T-helper 1 cell (primary cell): ENCODE data around the gene GNG4.
"Not testable (repeated sequence)": the region's sequence is repeated elsewhere in the genome, so short reads cannot be mapped to it uniquely, and the experiment has no call there.

ENCODE experiments used
- DNase-seq, 5 donors: peaks; one replicate each; pipeline ENCODE4 v3.0.0-alpha.2; 2012 to 2020

GNG4 gene

DNA sequence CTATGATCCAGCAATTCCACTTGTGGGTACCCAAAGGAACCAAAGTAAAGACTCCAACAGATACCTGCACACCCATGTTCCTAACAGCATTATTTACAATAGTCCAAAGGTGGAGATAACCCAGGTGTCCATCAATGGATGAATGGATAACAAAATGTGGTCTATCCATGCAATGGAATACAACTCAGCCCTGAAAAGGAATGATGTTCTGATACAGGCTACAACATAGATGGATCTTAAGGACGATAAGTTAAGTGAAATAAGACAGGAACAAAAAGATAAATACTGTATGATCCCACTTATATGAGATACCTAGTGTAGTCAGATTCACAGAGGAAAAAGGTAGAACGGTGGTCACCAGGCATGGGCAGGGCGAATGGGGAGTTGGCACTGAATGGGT, 69.7 kb downstream of the GNG4 start:
- no peak for DNase-seq

GRCh38 chr1:235575597-235575996, 74.0 kb downstream of the GNG4 start:
- no peak for DNase-seq

DNA sequence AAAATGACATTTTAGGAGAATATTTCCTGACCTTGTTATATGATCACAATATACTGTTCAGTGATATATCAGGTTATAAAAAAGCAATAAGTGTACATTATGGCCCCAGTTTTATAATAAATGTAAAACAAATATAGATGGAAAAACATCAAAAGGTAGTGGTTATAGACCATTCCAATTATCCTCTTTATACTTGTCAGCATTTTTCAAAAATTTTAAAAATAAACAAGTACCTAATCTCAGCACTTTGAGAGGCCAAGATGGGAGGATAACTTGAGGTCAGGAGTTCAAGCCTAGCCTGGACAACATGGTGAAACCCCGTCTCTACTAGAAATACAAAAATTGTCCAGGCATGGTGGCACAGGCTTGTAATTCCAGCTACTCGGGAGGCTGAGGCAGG, 75.7 kb downstream of the GNG4 start:
- no peak for DNase-seq

DNA sequence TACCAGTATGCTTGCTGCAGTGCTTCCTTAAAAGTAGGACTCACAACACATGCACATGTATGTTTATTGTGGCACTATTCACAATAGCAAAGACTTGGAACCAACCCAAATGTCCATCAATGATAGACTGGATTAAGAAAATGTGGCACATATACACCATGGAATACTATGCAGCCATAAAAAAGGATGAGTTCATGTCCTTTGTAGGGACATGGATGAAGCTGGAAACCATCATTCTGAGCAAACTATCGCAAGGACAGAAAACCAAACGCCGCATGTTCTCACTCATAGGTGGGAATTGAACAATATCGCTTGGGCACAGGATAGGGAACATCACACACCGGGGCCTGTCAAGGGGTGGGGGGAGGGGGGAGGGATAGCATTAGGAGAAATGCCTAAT, 76.6 kb downstream of the GNG4 start:
- not testable (repeated sequence) for DNase-seq

DNA sequence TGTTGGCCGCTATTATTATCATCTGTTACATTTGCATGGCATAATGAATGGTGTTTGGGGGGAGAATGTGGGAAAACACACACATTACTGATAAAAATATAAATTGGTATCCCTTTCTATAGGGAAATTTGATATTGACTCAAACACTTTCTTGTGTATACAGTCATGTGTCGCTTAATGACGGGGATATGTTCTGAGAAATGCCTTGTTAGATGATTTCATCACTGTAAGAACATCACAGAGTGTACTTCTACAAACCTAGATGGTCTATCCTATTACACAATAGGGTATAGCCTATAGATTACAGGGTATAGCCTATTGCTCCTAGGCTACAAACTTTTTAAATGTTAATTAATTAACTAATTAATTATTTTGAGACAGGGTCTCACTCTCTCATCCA, 78.1 kb downstream of the GNG4 start:
- DNase-seq: no peak

GRCh38 chr1:235567812-235568503, 81.6 kb downstream of the GNG4 start:
- peak in 1 of 5 donors; percentile 47 for DNase-seq

DNA sequence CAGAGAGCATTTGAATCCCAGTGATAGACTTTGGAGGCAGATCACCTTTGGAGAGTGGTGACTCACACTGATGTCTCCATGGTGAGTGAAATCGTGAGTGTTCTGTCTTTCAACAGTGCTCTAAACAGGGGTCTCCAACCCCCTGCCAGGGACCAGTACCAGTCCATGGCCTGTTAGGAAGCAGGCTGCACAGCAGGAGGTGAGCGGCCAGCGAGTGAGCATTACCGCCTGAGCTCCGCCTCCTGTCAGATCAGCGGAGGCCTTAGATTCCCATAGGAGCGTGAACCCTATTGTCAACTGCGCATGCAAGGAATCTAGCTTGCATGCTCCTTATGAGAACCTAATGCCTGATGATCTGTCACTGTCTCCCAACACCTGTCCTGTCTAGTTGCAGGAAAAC, 83.5 kb downstream of the GNG4 start:
- no peak for DNase-seq

DNA sequence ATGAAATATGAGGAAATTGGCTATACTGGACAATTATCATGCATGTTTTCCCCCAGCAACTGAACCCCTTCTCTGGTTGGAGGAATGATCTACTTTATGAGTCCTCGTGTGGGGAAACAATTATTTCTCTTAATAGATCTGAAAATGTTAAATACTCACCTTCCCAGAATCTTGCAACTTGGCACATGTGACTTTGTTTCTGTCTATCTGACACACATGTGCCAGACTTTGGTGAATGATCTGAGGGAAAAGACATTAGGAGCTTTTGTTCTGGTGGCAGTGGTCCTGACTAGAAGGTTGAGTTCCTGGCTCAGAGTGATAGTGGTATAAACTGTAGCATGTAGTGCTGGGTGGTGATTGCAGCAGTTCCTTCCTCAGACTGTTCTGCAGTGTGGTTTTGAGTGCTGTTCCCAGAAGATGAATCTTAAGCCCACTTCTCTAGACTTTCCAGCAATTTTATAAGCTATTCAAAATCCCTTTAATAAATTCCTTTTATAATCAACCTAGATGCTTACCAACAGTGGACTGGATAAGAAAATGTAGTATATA, 86.0 kb downstream of the GNG4 start:
- DNase-seq: no peak

DNA sequence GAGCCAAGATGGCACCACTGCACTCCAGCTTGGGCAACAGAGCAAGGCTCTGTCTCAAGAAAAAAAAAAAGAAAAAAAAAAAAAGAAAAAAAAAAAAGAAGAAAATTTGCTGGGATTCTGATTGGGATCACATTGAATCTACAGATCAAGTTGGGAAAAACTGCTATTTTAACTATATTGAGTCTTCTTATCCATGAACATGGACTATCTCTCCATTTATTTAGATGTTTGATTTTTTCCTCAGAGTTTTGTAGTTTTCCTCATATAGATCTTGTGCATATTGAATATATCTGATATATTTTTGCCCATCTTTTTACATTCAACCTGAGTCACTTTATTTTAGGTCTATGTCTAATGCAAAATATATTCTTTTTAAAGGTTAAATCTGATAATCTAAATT, 87.0 kb downstream of the GNG4 start:
- no peak for DNase-seq

DNA sequence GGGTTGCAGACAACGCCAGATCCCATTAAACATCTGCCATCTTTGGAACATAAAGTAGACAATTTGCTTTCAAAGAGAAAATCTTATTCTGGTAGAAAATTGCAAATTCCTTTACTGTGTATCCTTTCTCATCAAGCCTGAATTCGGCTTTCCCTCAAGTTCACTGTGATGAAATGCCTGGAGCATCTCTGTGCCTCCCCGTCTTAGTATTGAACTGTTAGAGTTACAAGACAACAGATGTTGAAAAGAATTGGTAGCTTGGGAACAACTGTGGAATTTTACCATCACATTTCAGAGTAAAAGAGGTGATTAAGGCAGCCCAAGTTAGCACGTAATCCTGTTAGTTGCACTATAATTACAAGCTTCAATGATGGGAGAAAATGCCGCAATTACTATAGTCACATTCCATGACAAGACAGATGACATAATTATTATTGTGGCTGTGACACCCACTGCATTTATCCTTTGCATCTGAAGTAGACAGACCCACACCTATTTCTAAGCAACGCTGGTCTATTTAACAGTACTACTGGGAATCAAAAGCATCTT, 90.9 kb downstream of the GNG4 start:
- DNase-seq: no peak

- DNase-seq: peak in 1 of 5 donors; percentile 23
Observed at GRCh38 chr1:235557495-235557894, 92.1 kb downstream of the GNG4 start.

- no peak for DNase-seq
Observed at GRCh38 chr1:235556807-235557206, 92.8 kb downstream of the GNG4 start.

GRCh38 chr1:235553112-235553551, 96.5 kb downstream of the GNG4 start:
- DNase-seq: no peak

DNA sequence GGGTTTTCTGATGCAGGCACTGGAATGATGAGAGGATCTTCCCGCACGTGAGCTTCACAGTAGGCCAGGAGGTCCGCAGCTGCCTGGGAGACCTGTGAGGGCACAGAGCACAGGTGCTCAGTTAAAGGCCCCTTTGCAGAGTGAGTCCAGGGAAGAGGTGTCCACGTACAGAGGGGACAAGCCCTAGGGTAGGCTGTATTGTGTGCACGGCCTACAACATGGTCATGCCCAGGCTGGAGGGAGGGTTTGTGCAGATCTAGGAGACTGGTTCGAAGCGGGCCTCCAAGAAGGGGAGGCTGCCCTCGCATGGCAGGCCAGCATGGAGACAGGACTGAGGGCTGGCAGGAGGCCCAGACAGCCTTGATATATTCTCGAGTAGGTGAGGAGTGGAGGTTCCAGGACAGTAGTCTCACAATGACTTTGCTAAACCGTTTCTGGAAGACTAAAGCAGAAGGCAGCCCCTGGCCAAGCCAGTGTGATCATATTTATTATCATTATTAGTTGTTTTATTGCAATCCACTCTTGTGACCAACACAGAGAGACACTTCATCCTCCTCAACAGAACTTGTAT, 97.4 kb downstream of the GNG4 start:
- DNase-seq: no peak

DNA sequence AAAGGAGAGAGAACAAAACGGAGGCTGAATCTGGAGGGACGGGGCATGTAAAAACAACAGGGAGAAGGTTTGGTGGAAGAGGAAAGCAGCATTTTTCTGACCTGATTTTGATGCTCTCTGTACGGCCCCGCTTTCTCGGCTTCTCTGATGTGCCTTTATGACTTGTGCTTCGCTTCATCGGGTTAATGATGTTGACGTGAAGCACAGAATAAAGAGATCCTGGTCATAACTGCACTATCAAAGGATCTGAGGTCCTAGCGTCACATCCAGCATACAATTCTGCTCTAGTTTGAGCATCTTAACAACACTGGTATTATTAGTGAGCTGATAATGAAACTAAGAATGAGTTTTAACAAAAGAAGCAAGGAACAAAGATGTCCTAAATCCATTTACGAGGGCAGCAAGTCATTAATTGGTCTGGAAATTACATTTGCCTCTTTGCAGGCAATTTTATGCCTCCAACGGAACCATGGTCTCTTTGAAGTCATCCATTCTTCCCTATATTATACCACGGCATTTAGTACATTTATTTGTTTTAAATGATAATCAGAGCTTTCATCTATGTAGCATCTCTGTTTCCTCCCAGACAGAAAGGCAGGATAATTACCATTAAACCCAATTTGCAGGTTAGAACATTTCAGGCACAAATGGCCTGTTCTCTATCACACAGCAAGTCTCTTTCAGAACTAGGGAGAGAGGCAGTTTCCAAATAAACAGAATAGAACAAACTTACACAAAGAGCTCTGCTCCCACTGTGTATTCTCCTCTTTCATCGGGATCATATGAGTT, 100.0 kb downstream of the GNG4 start:
- DNase-seq: no peak

DNA sequence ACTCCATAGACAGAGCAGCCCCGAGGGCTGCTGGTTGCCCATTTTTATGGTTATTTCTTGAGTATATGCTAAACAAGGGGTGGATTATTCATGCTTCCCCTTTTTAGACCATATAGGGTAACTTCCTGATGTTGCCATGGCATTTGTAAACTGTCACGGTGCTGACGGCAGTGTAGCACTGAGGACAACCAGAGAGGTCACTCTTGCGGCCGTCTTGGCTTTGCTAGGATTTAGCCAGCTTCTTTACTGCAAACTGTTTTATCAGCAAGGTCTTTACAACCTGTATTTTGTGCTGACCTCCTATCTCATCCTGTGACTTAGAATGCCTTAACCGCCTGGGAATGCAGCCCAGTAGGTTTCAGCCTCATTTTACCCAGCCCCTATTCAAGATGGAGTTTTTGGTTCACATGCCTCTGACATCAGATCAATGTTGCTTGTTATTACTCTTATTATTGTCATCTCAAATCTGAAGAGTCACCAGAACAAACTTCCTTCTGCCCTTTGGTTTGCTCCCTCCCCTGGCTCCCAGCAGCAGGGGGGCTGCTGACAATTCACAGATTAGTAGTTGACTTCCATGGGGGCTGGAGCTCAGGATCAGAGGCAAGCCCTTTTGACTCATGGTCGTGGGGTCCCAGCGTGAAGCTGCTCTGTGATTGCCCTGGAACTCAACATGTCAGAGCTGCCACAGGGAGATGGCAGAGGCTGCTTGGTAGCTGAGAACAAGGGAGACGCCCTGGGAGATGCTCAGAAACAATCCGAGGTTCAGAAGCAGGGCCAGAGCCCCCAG, 103.0 kb downstream of the GNG4 start:
- not testable (repeated sequence) for DNase-seq

DNA sequence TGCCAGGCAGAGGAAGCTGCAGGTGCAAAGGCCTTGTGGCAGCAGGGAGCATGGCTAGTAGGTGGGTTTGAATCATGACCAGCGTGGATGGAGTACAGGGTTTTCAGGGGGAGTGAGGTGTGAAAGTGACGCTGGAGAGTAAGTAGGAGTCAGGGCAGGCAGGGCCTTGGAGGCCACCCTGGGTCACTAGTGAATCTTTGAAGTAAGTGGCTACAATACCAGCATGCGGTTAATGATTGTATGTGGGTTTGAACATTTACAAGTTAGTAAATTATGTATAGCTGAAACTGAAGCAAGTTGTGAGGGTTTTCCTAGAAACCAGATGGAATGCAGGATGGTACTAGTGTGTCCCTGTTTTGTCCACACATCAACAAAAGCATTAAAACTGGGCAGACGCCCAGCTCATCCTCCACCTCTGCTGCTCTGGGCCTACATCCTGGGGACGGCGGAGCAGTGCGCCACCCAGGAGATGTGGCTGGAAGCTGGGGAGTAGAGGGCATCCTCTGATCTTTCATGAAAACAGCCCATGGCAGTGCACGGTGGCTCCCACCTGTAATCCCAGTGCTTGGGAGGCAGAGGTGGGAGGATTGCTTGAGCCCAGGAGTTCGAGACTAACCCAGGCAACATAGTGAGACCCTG, 104.2 kb downstream of the GNG4 start:
- DNase-seq: no peak

- not testable (repeated sequence) for DNase-seq
Observed at GRCh38 chr1:235542845-235543244, 106.7 kb downstream of the GNG4 start.

GRCh38 chr1:235533476-235534168, 116.0 kb downstream of the GNG4 start:
- no peak for DNase-seq

GRCh38 chr1:235532360-235532759, 117.2 kb downstream of the GNG4 start:
- no peak for DNase-seq

- no peak for DNase-seq
Observed at GRCh38 chr1:235527196-235527814, 122.3 kb downstream of the GNG4 start.
